ENCODE measurements around the gene TMEM8B. TPM values are rescaled to one million over a fixed set of nuclear protein-coding genes. Genes with fewer than 3 reads are reported as not detected.

TMEM8B gene
- polyA plus RNA-seq, 1 donor from 2014 or later: 12.7 TPM

DNA sequence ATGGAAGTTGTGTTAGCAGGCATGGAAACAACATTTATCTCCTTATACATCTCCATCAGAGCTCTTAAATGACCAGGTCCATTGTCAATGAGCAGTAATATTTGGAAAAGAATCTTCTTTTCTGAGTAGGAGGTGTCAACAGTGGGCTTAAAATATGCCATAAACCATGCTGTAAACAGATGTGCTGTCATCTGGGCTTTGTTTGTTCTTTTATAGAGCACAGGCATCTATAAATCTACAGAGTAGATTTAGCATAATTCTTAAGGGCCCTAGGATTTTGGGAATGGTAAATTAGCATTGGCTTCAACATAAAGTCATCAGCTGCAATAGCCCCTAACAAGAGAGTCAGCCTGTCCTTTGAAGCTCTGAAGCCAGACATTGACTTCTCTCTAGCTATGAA lies 69.3 kb downstream of the TMEM8B start:
- H3K4me2 ChIP-seq (ENCODE audit: low read length): no peak overlapping the region
- H3K9ac ChIP-seq (ENCODE audit: low read length): no peak overlapping the region
- H3K9me2 ChIP-seq (ENCODE audit: insufficient read depth, low read length): no peaks in the 10 kb centered on the region
- H3K27ac ChIP-seq (ENCODE audit: low read length): no peak overlapping the region
- H2AFZ ChIP-seq (ENCODE audit: low read depth, low read length): no peak overlapping the region
- no peaks in the 10 kb centered on the region for H3F3A ChIP-seq (ENCODE audit: insufficient read depth, low read length, poor library complexity, severe bottlenecking)
- no peaks in the 10 kb centered on the region for H3K79me2 ChIP-seq (replicated peaks; ENCODE audit: insufficient read depth, low read length)
- no peaks in the 10 kb centered on the region for H3K36me3 ChIP-seq (ENCODE audit: insufficient read depth, low read length)
- H3K27me3 ChIP-seq (ENCODE audit: insufficient read depth, low read depth, low read length): no peaks in the 10 kb centered on the region
- TF ChIP-seq EP300 (conservative IDR thresholded peaks at IDR 0.05; ENCODE audit: poor library complexity, severe bottlenecking) (no peak), MXI1 (conservative IDR thresholded peaks at IDR 0.05; ENCODE audit: poor library complexity, severe bottlenecking) (no peak)
- TF ChIP-seq, protein P1, sequence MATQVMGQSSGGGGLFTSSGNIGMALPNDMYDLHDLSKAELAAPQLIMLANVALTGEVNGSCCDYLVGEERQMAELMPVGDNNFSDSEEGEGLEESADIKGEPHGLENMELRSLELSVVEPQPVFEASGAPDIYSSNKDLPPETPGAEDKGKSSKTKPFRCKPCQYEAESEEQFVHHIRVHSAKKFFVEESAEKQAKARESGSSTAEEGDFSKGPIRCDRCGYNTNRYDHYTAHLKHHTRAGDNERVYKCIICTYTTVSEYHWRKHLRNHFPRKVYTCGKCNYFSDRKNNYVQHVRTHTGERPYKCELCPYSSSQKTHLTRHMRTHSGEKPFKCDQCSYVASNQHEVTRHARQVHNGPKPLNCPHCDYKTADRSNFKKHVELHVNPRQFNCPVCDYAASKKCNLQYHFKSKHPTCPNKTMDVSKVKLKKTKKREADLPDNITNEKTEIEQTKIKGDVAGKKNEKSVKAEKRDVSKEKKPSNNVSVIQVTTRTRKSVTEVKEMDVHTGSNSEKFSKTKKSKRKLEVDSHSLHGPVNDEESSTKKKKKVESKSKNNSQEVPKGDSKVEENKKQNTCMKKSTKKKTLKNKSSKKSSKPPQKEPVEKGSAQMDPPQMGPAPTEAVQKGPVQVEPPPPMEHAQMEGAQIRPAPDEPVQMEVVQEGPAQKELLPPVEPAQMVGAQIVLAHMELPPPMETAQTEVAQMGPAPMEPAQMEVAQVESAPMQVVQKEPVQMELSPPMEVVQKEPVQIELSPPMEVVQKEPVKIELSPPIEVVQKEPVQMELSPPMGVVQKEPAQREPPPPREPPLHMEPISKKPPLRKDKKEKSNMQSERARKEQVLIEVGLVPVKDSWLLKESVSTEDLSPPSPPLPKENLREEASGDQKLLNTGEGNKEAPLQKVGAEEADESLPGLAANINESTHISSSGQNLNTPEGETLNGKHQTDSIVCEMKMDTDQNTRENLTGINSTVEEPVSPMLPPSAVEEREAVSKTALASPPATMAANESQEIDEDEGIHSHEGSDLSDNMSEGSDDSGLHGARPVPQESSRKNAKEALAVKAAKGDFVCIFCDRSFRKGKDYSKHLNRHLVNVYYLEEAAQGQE (IDR thresholded peaks at IDR 0.05; ENCODE audit: borderline replicate concordance): no peak
- H3K4me3 ChIP-seq (ENCODE audit: low read length): no peak overlapping the region
- H4K20me1 ChIP-seq (ENCODE audit: insufficient read depth): no peaks in the 10 kb centered on the region
- H3K9me3 ChIP-seq (ENCODE audit: low read length): no peaks in the 10 kb centered on the region

DNA sequence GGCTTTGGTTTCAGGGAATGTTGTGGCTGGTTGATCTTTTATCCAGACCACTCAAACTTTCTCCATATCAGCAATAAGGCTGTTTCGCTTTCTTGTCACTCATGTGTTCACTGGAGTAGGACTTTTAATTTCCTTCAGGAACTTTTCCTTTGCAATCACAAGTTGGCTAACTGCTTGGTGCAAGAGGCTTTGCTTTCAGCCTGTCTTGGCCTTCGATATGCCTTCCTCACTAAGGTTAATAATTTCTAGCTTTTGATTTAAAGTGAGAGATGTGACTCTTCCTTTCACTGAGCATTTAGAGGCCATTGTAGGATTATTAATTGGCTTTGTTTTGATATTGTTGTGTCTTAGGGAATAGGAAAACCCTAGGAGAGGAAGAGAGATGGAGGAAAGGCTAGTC lies 70.0 kb downstream of the TMEM8B start:
- H3K4me2 ChIP-seq (ENCODE audit: low read length): no peak overlapping the region
- no peak overlapping the region for H3K4me3 ChIP-seq (ENCODE audit: low read length)
- H3K36me3 ChIP-seq (ENCODE audit: insufficient read depth, low read length): no peaks in the 10 kb centered on the region
- H3K9ac ChIP-seq (ENCODE audit: low read length): no peak overlapping the region
- no peaks in the 10 kb centered on the region for H3F3A ChIP-seq (ENCODE audit: insufficient read depth, low read length, poor library complexity, severe bottlenecking)
- H3K27me3 ChIP-seq (ENCODE audit: insufficient read depth, low read depth, low read length): no peaks in the 10 kb centered on the region
- no peaks in the 10 kb centered on the region for H3K9me3 ChIP-seq (ENCODE audit: low read length)
- H3K79me2 ChIP-seq (replicated peaks; ENCODE audit: insufficient read depth, low read length): no peaks in the 10 kb centered on the region
- no peak overlapping the region for H2AFZ ChIP-seq (ENCODE audit: low read depth, low read length)
- TF ChIP-seq RAD21 (conservative IDR thresholded peaks at IDR 0.05): no peak
- no peak for TF ChIP-seq EP300 (conservative IDR thresholded peaks at IDR 0.05; ENCODE audit: poor library complexity, severe bottlenecking)
- TF ChIP-seq POLR2AphosphoS5 (IDR thresholded peaks at IDR 0.05): no peak
- no peak for TF ChIP-seq SMC3 (conservative IDR thresholded peaks at IDR 0.05; ENCODE audit: poor library complexity)
- TF ChIP-seq, protein P1 (IDR thresholded peaks at IDR 0.05; ENCODE audit: borderline replicate concordance): no peak
- TF ChIP-seq MXI1 (conservative IDR thresholded peaks at IDR 0.05; ENCODE audit: poor library complexity, severe bottlenecking): no peak
- TF ChIP-seq EZH2 (IDR thresholded peaks at IDR 0.05; ENCODE audit: borderline replicate concordance, insufficient read depth, low read length, poor library complexity, severe bottlenecking): no peak
- no peak for TF ChIP-seq TAF1 (IDR thresholded peaks at IDR 0.05; ENCODE audit: low read depth)
- TF ChIP-seq, protein P2, sequence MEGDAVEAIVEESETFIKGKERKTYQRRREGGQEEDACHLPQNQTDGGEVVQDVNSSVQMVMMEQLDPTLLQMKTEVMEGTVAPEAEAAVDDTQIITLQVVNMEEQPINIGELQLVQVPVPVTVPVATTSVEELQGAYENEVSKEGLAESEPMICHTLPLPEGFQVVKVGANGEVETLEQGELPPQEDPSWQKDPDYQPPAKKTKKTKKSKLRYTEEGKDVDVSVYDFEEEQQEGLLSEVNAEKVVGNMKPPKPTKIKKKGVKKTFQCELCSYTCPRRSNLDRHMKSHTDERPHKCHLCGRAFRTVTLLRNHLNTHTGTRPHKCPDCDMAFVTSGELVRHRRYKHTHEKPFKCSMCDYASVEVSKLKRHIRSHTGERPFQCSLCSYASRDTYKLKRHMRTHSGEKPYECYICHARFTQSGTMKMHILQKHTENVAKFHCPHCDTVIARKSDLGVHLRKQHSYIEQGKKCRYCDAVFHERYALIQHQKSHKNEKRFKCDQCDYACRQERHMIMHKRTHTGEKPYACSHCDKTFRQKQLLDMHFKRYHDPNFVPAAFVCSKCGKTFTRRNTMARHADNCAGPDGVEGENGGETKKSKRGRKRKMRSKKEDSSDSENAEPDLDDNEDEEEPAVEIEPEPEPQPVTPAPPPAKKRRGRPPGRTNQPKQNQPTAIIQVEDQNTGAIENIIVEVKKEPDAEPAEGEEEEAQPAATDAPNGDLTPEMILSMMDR (IDR thresholded peaks at IDR 0.05; ENCODE audit: poor library complexity, severe bottlenecking): no peak
- no peaks in the 10 kb centered on the region for H3K9me2 ChIP-seq (ENCODE audit: insufficient read depth, low read length)
- no peaks in the 10 kb centered on the region for H4K20me1 ChIP-seq (ENCODE audit: insufficient read depth)
- H3K27ac ChIP-seq (ENCODE audit: low read length): no peak overlapping the region
